GM12878 (cell line): Measurements from ENCODE around the gene SLAMF1. TPM values are rescaled to one million over a fixed set of nuclear protein-coding genes. Genes with fewer than 3 reads are reported as not detected.

Experiments
- ATAC-seq: fragments of 200-7000 bp; cut with Tn5 transposase; 3 replicates; pipeline ENCODE4 v1.9.1; 2020; ENCODE audit warnings: mild to moderate bottlenecking, moderate library complexity
- BruUV-seq: library from RNA; stranded (reverse); fragments of 400-500 nt; replicated peaks from 2 replicates; lab custom pipeline; 2021; lab: Mats Ljungman, UMichigan
- CTCF ChIA-PET: fragments of 300-600 bp; sonication (Branson Sonifier 250); formaldehyde crosslinking; extraction: SDS; loops from one replicate; lab custom pipeline; 2021; ENCODE audit warnings: inconsistent platforms; lab: Yijun Ruan, JAX
- POLR2A ChIA-PET: fragments of 350-600 bp; formaldehyde crosslinking; extraction: SDS; loops from one replicate; lab custom pipeline; 2021; ENCODE audit warnings: inconsistent platforms; lab: Charles Lee
- RAD21 ChIA-PET: fragments of 300-600 bp; sonication (Branson Sonifier 250); formaldehyde crosslinking; loops from one replicate; lab custom pipeline; 2023; ENCODE audit warnings: antibody characterized with exemption; ENCODE audit not compliant: unreplicated experiment; lab: Charles Lee
- SMC1A ChIA-PET: fragments of 300-600 bp; sonication (Branson Sonifier 250); formaldehyde crosslinking; loops from one replicate; lab custom pipeline; 2023; ENCODE audit not compliant: unreplicated experiment, uncharacterized antibody; lab: Charles Lee
- DNase-seq: peaks from one replicate; pipeline ENCODE4 v3.0.0-alpha.2; 2011; ENCODE audit warnings: low read depth, low spot score
- FAIRE-seq: peaks from 3 replicates; lab custom pipeline; 2011; peaks lifted over from hg19 to GRCh38; lab: Jason Lieb, UNC
- H2AFZ ChIP-seq: 2 replicates; pipeline ENCODE4 v1.6.0; 2011; ENCODE audit warnings: low read depth, low read length, control low read depth; ENCODE audit not compliant: control insufficient read depth
- H3K27ac ChIP-seq: 2 replicates; pipeline ENCODE4 v1.5.1; 2011; ENCODE audit warnings: control low read depth; ENCODE audit not compliant: control insufficient read depth, insufficient read depth
- H3K27me3 ChIP-seq, 2 experiments: replicated peaks in 1 of 2; 2 replicates each; pipeline versions ENCODE4 v1.6.0 to v1.6.1; 2011; ENCODE audit warnings: low read length in 1 of 2; ENCODE audit not compliant: control insufficient read depth in 2 of 2, insufficient read depth in 2 of 2
- H3K36me3 ChIP-seq, 2 experiments: 2 replicates each; pipeline ENCODE4 v1.5.1; 2011; ENCODE audit warnings: low read length in 1 of 2; ENCODE audit not compliant: control insufficient read depth in 2 of 2, insufficient read depth in 2 of 2
- H3K4me1 ChIP-seq: 2 replicates; pipeline ENCODE4 v1.6.1; 2011; ENCODE audit warnings: mild to moderate bottlenecking, low read length, moderate library complexity, mixed read lengths; ENCODE audit not compliant: control insufficient read depth, insufficient read depth
- H3K4me2 ChIP-seq: 2 replicates; pipeline ENCODE4 v1.6.0; 2011; ENCODE audit warnings: control low read depth; ENCODE audit not compliant: control insufficient read depth, insufficient read depth
- H3K4me3 ChIP-seq: fragments of 200-600 bp; sonication (generic); 2 replicates; pipeline ENCODE4 v1.5.1; 2016
- H3K79me2 ChIP-seq: 2 replicates; pipeline ENCODE4 v1.6.0; 2011; ENCODE audit warnings: low read length; ENCODE audit not compliant: control insufficient read depth, insufficient read depth
- H3K9ac ChIP-seq: 2 replicates; pipeline ENCODE4 v1.8.0; 2011; ENCODE audit warnings: low read length, control low read depth, mixed read lengths; ENCODE audit not compliant: control insufficient read depth, insufficient read depth
- H3K9me3 ChIP-seq: replicated peaks from 3 replicates; pipeline ENCODE4 v1.5.1; 2011; ENCODE audit warnings: mild to moderate bottlenecking, low read length; ENCODE audit not compliant: control insufficient read depth, insufficient read depth
- H4K20me1 ChIP-seq: 2 replicates; pipeline ENCODE4 v1.6.0; 2011; ENCODE audit not compliant: control insufficient read depth, insufficient read depth
- BHLHE40 ChIP-seq, 2 experiments: fragments of 450-650 bp in 1 of 2; IDR thresholded peaks; 2 replicates each; pipeline ENCODE4 v1.6.1; 2011 to 2017; ENCODE audit warnings: low read depth in 2 of 2, borderline replicate concordance in 1 of 2, improper control_type of control experiment in 1 of 2, low read length in 1 of 2, mild to moderate bottlenecking in 1 of 2
- CHD1 ChIP-seq: IDR thresholded peaks from 2 replicates; pipeline ENCODE4 v1.6.1; 2012; ENCODE audit warnings: low read depth, low read length, improper control_type of control experiment
- ESRRA ChIP-seq: IDR thresholded peaks from 2 replicates; pipeline ENCODE4 v1.6.1; 2012; ENCODE audit warnings: mild to moderate bottlenecking, low read length, improper control_type of control experiment
- NR2C2 ChIP-seq: IDR thresholded peaks from 2 replicates; pipeline ENCODE4 v1.6.1; 2011; ENCODE audit warnings: borderline replicate concordance, low read depth; ENCODE audit not compliant: control insufficient read depth, insufficient read length
- WGBS: methylation state at CpG from one replicate; pipeline ENCODE4 v1.1.6; 2016; ENCODE audit warnings: low lambda C conversion rate; ENCODE audit not compliant: insufficient replicate concordance, insufficient coverage; ENCODE audit errors: missing lambda C conversion rate; 5-methylcytosine and 5-hydroxymethylcytosine counted together
- in situ Hi-C: fragments of 300-500 bp; cut with MboI; formaldehyde crosslinking; loops from 9 replicates; pipeline ENCODE4 v1.14.3; 2018; ENCODE audit warnings: mixed read lengths
- intact Hi-C: fragments of 100-400 bp; cut with micrococcal nuclease; formaldehyde crosslinking; loops from one replicate; pipeline ENCODE4 v1.14.2; 2022; ENCODE audit not compliant: unreplicated experiment
- polyA plus RNA-seq, 11 experiments: library from polyadenylated mRNA; depleted of rRNA in 4 of 11; unstranded in 6 of 11; stranded (reverse) in 5 of 11; fragments of >200 nt; fragmentation: Nextera tagmentation in 4 of 11; fragmentation: Illumina TruSeq in 1 of 11; extraction: Ambion mirVana in 4 of 11; extraction: Trizol in 1 of 11; gene quantifications; 1 replicate in 1 of 11; 2 replicates in 10 of 11; pipeline versions ENCODE4 v1.2.1 to v1.2.3, GENCODE V29; 2011 to 2016; ENCODE audit warnings: inconsistent platforms in 2 of 11, missing spikeins in 2 of 11, low read depth in 1 of 11
- total RNA-seq, 4 experiments: library from RNA; depleted of rRNA in 3 of 4; stranded (reverse); fragments of >200 nt in 3 of 4; fragmentation: Illumina TruSeq in 1 of 4; extraction: Trizol in 1 of 4; gene quantifications; 2 replicates each; pipeline versions ENCODE4 v1.2.1 to v1.2.3, GENCODE V29; 2013 to 2021
- TF ChIP-seq, protein P1 (sequence below): fragments of 150-350 bp; IDR thresholded peaks from 2 replicates; pipeline ENCODE4 v1.6.1; 2014; ENCODE audit warnings: mild to moderate bottlenecking, low read depth, low read length
- TF ChIP-seq, protein P2 (sequence below), 3 experiments: IDR thresholded peaks in 2 of 3; conservative IDR thresholded peaks in 1 of 3; 2 replicates each; pipeline ENCODE4 v1.5.1; 2011; ENCODE audit warnings: low read depth in 3 of 3, low read length in 3 of 3, mild to moderate bottlenecking in 3 of 3, control low read depth in 2 of 3, moderate library complexity in 2 of 3, inconsistent platforms in 1 of 3, mixed read lengths in 1 of 3; ENCODE audit not compliant: control insufficient read depth in 2 of 3, insufficient read depth in 1 of 3; ENCODE audit errors: extremely low read depth in 1 of 3
- TF ChIP-seq, protein P3 (sequence below): fragments of 450-650 bp; IDR thresholded peaks from 2 replicates; pipeline ENCODE4 v1.6.1; 2017; ENCODE audit warnings: mild to moderate bottlenecking, moderate library complexity

Gene SLAMF1
- total and polyA plus RNA-seq, 10 of the 15 experiments (the other 5 are each of a cell fraction or from before 2014, with no cell fraction given): 87.3 to 260 (median 131) TPM

GRCh38 chr1:160631983-160632625, 14.7 kb downstream of the SLAMF1 start (continued):
- TF ChIP-seq NR2C2 (no peak), CHD1 (no peak), ESRRA (no peak)

- ChIA-PET CTCF (interaction anchor here (1.3 to 1.5 kb wide), 2 partner anchors 9 to 12 kb away, joined by 6 to 7 read pairs; no protein-coding TSS in a partner anchor), POLR2A (interaction anchor here (0.9 to 5.9 kb wide), 3 partner anchors 9 to 15 kb away, joined by 3 to 42 read pairs (median 7); partner anchors contain the start of gene SLAMF1), SMC1A (interaction anchor here (1.0 to 17.6 kb wide), 7 partner anchors 9 to 202 kb away, joined by 3 to 259 read pairs (median 4); partner anchors contain the start of gene SLAMF1), RAD21 (interaction anchor here (1.0 to 15.7 kb wide), 7 partner anchors 8 to 95 kb away, joined by 4 to 194 read pairs (median 12); partner anchors contain the start of gene SLAMF1)
- Histone ChIP-seq H3K9me3 (no peaks in the 10 kb centered on the region), H3K4me3 (peak overlapping the region; percentile 3; the same call in 1 of the 2 replicates), H3K4me1 (peaks cover 63% of the 10 kb centered on the region), H4K20me1 (no peaks in the 10 kb centered on the region), H3K9ac (no peak overlapping the region), H3K27ac (peak overlapping the region; percentile 30; the same call in 1 of the 2 replicates), H3K27me3 (no peaks in the 10 kb centered on the region), H3K79me2 (peaks cover 58% of the 10 kb centered on the region), H3K4me2 (peak overlapping the region; percentile 57; the same call in 1 of the 2 replicates), H3K36me3 (peaks cover 22 to 33% of the 10 kb centered on the region in 2 experiments), H2AFZ (no peak overlapping the region)
- 69% methylated on average over 9 of the region's 9 CpGs for WGBS
- DNase-seq (no peak), FAIRE-seq (no peak), ATAC-seq (no peak)
- intact Hi-C loops (no loop called here), in situ Hi-C loops (no loop called here)
- BruUV-seq: TSS peak; percentile 21
- TF ChIP-seq, protein P1, sequence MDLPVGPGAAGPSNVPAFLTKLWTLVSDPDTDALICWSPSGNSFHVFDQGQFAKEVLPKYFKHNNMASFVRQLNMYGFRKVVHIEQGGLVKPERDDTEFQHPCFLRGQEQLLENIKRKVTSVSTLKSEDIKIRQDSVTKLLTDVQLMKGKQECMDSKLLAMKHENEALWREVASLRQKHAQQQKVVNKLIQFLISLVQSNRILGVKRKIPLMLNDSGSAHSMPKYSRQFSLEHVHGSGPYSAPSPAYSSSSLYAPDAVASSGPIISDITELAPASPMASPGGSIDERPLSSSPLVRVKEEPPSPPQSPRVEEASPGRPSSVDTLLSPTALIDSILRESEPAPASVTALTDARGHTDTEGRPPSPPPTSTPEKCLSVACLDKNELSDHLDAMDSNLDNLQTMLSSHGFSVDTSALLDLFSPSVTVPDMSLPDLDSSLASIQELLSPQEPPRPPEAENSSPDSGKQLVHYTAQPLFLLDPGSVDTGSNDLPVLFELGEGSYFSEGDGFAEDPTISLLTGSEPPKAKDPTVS: no peak
- TF ChIP-seq, protein P2, sequence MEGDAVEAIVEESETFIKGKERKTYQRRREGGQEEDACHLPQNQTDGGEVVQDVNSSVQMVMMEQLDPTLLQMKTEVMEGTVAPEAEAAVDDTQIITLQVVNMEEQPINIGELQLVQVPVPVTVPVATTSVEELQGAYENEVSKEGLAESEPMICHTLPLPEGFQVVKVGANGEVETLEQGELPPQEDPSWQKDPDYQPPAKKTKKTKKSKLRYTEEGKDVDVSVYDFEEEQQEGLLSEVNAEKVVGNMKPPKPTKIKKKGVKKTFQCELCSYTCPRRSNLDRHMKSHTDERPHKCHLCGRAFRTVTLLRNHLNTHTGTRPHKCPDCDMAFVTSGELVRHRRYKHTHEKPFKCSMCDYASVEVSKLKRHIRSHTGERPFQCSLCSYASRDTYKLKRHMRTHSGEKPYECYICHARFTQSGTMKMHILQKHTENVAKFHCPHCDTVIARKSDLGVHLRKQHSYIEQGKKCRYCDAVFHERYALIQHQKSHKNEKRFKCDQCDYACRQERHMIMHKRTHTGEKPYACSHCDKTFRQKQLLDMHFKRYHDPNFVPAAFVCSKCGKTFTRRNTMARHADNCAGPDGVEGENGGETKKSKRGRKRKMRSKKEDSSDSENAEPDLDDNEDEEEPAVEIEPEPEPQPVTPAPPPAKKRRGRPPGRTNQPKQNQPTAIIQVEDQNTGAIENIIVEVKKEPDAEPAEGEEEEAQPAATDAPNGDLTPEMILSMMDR (IDR thresholded peaks at IDR 0.05 in 2 of 3, conservative IDR thresholded peaks at IDR 0.05 in 1 of 3; ENCODE audit: control insufficient read depth in 2 of 3, extremely low read depth in 1 of 3, insufficient read depth in 1 of 3, low read depth in 3 of 3, low read length in 3 of 3): no peak
- TF ChIP-seq, protein P3, sequence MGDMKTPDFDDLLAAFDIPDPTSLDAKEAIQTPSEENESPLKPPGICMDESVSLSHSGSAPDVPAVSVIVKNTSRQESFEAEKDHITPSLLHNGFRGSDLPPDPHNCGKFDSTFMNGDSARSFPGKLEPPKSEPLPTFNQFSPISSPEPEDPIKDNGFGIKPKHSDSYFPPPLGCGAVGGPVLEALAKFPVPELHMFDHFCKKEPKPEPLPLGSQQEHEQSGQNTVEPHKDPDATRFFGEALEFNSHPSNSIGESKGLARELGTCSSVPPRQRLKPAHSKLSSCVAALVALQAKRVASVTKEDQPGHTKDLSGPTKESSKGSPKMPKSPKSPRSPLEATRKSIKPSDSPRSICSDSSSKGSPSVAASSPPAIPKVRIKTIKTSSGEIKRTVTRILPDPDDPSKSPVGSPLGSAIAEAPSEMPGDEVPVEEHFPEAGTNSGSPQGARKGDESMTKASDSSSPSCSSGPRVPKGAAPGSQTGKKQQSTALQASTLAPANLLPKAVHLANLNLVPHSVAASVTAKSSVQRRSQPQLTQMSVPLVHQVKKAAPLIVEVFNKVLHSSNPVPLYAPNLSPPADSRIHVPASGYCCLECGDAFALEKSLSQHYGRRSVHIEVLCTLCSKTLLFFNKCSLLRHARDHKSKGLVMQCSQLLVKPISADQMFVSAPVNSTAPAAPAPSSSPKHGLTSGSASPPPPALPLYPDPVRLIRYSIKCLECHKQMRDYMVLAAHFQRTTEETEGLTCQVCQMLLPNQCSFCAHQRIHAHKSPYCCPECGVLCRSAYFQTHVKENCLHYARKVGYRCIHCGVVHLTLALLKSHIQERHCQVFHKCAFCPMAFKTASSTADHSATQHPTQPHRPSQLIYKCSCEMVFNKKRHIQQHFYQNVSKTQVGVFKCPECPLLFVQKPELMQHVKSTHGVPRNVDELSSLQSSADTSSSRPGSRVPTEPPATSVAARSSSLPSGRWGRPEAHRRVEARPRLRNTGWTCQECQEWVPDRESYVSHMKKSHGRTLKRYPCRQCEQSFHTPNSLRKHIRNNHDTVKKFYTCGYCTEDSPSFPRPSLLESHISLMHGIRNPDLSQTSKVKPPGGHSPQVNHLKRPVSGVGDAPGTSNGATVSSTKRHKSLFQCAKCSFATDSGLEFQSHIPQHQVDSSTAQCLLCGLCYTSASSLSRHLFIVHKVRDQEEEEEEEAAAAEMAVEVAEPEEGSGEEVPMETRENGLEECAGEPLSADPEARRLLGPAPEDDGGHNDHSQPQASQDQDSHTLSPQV: no peak
- no peak for TF ChIP-seq BHLHE40 (IDR thresholded peaks at IDR 0.05; ENCODE audit: borderline replicate concordance in 1 of 2, low read depth in 2 of 2, low read length in 1 of 2)
Observed at GRCh38 chr1:160630523-160631451, 16.1 kb downstream of the SLAMF1 start.
